NCI-H69 (cell line): ENCODE measurements around the gene THEM5.
A peak's percentile ranks its signal among the peaks of the same experiment; 100 is the strongest.
"Not testable (repeated sequence)": the region's sequence is repeated elsewhere in the genome, so short reads cannot be mapped to it uniquely, and the experiment has no call there.

Experiments
- DNase-seq: peaks from one replicate; lab custom pipeline; 2025; lab: John Stamatoyannopoulos, UW

THEM5 gene

GRCh38 chr1:151867765-151868411 lies 14.4 kb upstream of the THEM5 start:
- DNase-seq: no peak

- no peak for DNase-seq
These were observed 13.8 kb upstream of the THEM5 start for GRCh38 chr1:151867321-151867720.

- no peak for DNase-seq
These were observed 10.9 kb upstream of the THEM5 start for GRCh38 chr1:151864411-151864810.

GRCh38 chr1:151862604-151863003 lies 9.1 kb upstream of the THEM5 start:
- DNase-seq: no peak

GRCh38 chr1:151860504-151861187 lies 7.1 kb upstream of the THEM5 start:
- no peak for DNase-seq

- DNase-seq: peak; percentile 8
These were observed 6.4 kb upstream of the THEM5 start for GRCh38 chr1:151859891-151860293.

GRCh38 chr1:151858886-151859665 lies 5.6 kb upstream of the THEM5 start:
- DNase-seq: no peak

GRCh38 chr1:151858030-151858746 lies 4.7 kb upstream of the THEM5 start:
- no peak for DNase-seq

GRCh38 chr1:151855933-151856332 lies 2.4 kb upstream of the THEM5 start:
- no peak for DNase-seq

GRCh38 chr1:151855516-151855915 lies 2.0 kb upstream of the THEM5 start:
- DNase-seq: not testable (repeated sequence)

- no peak for DNase-seq
These were observed 1.1 kb upstream of the THEM5 start for GRCh38 chr1:151854658-151855057.

GRCh38 chr1:151852733-151853132 lies 779 bp downstream of the THEM5 start:
- DNase-seq: no peak

- DNase-seq: peak; percentile 25
These were observed 1.6 kb downstream of the THEM5 start for GRCh38 chr1:151851886-151852285.

GRCh38 chr1:151849871-151850270 lies 3.6 kb downstream of the THEM5 start:
- no peak for DNase-seq

GRCh38 chr1:151849126-151849525 lies 4.4 kb downstream of the THEM5 start:
- DNase-seq: no peak

GRCh38 chr1:151847867-151848596 lies 5.5 kb downstream of the THEM5 start:
- DNase-seq: no peak

GRCh38 chr1:151846686-151847237 lies 6.8 kb downstream of the THEM5 start:
- DNase-seq: no peak

- peak; percentile 9 for DNase-seq
These were observed 7.4 kb downstream of the THEM5 start for GRCh38 chr1:151846062-151846568.

GRCh38 chr1:151843398-151843797 lies 10.1 kb downstream of the THEM5 start:
- DNase-seq: no peak

GRCh38 chr1:151841141-151841540 lies 12.4 kb downstream of the THEM5 start:
- DNase-seq: no peak

GRCh38 chr1:151840421-151840820 lies 13.1 kb downstream of the THEM5 start:
- DNase-seq: peak; percentile 42
